GM18526 (cell line): Measurements from ENCODE around the gene ALDH1A1.

Source experiments
- POLR2A ChIP-seq: IDR thresholded peaks from 3 replicates; pipeline ENCODE4 v1.6.1; 2011; ENCODE audit not compliant: insufficient read length; ENCODE audit errors: extremely low read depth

The ALDH1A1 gene

DNA sequence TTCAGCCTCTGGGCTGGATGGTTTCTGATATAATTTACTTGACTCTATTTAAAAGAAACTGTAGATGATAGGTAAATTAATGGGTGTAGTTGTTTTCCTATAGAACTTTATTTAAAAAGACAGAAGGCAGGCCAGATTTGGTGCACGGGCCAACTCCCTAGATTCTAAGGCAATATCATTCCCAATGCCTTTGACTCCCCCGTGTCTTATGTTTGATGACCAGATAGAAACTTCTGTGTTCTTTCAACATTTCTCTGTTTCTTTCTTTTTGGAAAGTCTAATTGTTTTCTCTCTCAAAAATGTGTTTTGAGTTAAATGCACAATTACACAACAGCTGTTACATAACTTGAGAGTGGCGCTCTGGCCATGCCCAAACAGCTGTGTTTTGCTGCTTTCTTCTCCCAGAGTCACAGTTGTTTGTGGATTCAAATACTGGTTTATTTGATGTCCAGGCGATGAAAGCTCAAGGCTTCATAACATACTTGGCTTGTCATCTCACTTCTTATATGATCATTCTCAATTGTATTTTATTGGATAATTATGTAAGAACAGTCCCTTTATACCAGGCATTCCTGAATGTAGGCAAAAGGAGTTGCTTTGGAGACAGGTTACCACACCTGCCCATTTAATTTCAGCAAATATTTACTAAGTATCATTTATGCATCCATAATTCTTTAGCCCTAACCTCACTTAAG is 1.7 kb upstream of the ALDH1A1 start:
- TF ChIP-seq POLR2A: no peak

- no peak for TF ChIP-seq POLR2A
Measured at GRCh38 chr9:72952381-72952690, 517 bp downstream of the ALDH1A1 start.

DNA sequence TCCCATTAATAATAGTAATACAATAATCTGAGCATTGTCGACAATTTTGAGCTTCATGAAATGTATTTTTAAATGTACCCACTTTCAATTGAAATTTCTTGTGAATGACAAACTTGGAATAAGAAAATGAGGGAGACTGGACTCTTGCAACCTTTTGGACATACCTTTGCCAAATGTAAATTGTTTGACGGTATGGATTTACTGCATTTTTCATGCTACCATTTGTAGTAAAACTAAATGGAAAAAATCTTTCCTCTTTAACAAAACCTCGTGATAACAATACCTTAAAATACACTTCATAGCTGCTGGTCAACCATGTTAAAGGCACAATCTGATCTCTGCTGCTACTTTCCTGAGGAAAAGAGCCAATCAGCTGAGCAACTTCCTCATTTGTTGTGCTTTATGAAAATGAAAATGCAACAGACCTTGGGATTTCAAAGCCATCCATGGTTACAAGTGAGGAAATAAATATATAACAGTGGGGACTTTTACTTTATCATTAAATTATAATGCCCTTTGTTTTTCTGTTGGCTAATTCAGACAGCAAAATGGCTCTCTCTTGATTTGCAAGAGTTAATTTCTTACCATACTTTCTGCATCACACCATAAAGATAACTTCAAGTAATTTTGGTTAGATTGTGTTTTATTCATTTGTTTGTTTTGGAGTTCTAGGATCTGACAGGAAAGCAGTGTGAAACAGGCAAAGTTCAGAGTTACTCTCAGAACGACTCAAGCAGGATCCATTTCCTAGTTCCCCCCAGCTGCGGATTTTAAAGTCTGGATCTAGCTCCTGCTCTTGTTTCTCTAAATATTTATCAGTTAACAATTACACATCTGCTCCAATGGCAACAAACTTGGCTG is 1.1 kb downstream of the ALDH1A1 start:
- TF ChIP-seq POLR2A: no peak

- TF ChIP-seq POLR2A: no peak
Measured at GRCh38 chr9:72950875-72951442, 1.9 kb downstream of the ALDH1A1 start.

- no peak for TF ChIP-seq POLR2A
Measured at GRCh38 chr9:72949918-72950325, 2.9 kb downstream of the ALDH1A1 start.

DNA sequence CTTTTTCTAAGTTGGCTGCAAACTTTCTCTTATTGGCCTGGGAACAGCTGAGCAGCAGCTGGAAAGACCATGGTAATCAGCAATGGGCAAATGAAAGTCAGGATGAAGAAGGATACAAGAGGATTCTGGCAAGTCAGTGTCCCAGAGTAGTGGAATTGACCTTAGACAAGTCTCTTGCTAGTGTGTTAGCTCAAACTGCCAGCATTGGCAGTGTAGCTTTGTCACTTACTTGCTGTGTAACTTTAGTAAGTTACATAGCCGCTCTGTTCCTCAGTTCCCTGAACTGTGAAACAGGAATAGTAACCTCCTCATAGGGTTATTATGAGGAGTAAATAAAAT is 3.6 kb downstream of the ALDH1A1 start:
- TF ChIP-seq POLR2A: no peak

- TF ChIP-seq POLR2A: no peak
Measured at GRCh38 chr9:72948575-72949243, 4.1 kb downstream of the ALDH1A1 start.

DNA sequence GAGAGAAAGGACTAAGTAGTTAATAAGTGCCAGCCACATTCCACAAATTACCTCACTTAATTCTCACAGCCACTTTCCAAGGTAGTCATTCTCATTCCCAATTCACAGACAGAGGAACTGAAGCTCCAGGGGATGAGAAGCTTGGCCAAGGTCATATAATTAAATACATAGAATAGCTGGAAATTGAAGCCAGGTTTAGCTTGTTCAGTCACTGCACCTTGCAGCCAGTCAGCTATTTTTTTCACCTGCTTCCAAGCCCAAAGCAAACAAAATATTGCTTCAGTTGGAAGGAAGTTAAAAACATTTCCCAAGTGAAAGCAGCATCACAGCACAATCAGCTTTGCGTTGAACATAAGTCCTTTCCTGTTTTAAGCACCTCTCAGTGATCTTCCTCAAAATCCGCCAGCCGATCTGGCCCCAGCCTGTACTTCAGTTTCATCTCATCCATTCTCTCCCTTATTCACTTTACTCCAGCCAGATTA is 4.8 kb downstream of the ALDH1A1 start:
- TF ChIP-seq POLR2A: no peak

GRCh38 chr9:72946821-72947220 is 6.0 kb downstream of the ALDH1A1 start:
- no peak for TF ChIP-seq POLR2A

DNA sequence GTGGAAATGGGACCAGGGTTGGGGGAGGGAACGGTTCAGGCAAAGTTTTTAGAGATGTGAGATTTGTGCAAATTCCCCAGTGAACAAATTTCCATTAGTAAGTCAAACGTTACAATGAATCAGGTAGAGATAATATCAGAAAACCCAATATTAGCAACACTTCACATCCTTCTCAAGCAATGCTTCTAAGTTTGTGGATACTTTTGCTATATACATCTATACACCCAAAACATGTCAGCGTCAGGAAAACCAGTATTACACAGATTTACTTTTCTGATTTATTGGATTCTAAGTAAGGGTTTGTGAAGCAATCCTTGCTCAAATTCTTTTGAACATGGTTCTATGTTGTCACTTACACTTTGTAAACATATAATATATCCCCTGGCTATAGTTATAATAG is 6.5 kb downstream of the ALDH1A1 start:
- TF ChIP-seq POLR2A: no peak

DNA sequence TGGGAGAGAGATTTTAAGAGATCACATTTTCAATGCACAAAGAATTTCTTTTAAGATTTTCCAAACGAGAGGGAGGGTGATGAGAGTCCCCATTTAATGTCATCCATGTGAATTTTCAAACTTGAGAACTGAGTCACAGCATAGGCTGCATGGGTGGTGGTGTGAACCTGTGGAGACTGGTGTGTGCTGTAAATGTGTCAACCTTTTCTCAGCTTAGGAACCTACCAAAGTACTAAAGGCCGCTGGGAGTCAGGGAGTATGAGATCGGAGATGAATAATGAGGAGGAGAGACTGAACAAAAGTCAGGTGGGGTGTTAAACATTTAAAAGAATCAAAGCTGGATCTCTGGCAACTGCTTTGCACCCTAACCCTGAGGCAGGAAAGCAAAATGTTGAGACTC is 7.5 kb downstream of the ALDH1A1 start:
- TF ChIP-seq POLR2A: no peak

DNA sequence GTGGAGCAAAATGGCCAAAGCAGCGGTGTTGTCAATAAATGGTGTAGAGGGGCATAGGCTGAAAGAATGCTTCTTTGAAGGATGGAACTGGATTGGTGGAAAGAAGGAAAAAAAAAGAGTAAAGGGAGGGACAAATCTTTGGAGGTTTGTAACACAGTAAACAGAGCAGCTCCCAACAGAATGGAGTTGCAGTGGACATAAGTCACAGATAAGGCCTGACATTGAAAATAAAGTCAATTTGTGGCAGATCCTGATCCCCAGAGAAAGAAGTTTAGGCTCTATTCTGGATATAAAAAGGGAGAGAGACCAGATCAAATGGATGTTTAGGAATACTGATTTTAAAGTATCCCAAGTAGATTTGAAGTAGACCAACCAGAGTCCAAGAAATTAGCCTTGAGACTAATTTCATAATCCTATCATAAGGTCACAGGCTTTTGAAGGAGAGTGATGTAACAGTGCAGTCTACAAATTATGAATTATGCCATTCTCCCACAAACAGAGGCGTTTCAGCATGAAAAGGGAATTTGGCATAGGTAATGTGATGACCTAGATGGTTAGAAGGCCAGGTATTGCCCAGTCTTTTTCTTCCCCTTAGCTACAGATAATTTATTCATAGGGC is 8.9 kb downstream of the ALDH1A1 start:
- TF ChIP-seq POLR2A: no peak

DNA sequence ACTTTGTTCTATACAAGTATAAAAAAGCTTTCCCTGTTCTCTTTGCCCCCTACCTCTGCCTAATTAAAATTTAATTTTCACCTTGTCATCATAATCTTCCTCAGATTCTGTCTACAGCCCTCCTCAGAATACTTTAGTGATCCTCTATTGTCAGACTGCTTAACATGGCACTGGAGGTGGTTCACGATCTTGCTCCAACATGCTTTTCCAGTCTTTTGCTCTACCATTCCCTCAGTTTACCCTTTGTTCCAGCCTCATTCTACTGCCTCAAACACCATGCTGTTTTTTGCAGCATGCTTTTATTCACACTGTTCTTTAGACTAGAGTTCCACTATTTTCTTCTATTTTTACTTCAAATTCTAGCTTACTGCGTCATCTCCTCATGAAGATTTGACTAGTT is 10.4 kb downstream of the ALDH1A1 start:
- TF ChIP-seq POLR2A: no peak

- TF ChIP-seq POLR2A: no peak
Measured at GRCh38 chr9:72937545-72937944, 15.3 kb downstream of the ALDH1A1 start.

DNA sequence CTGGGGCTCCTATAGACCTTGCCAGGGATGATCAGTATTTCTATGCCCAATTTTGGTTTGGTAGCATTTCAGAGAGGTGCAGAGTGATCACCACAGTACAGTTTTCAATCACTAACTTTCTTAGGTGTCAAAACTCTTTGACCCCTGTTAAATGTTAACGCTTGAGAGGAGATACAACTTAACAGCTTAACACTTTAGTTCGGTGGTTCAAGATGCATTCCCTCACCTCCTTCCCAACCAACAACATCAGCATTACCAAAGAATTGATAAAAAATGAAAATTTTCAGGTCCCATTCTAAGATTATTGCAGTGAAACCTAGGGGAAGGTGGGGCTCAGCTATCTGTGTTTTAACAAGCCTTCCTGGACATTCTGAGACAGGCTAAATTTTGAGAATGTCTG is 16.2 kb downstream of the ALDH1A1 start:
- no peak for TF ChIP-seq POLR2A
